GM18858 (cell line): ENCODE measurements around the gene COX7A2.

Experiments used
- ATAC-seq: cut with Tn5 transposase; IDR thresholded peaks from one replicate; pipeline ENCODE4 v1.9.1; 2021; ENCODE audit not compliant: unreplicated experiment

Gene COX7A2

GRCh38 chr6:75222261-75222660 lies 21.3 kb downstream of the COX7A2 start:
- ATAC-seq, result no peak

- ATAC-seq, result no peak
Measured at GRCh38 chr6:75221116-75221515, 22.5 kb downstream of the COX7A2 start.

- no peak for ATAC-seq
Measured at GRCh38 chr6:75220357-75220756, 23.2 kb downstream of the COX7A2 start.

- no peak for ATAC-seq
Measured at GRCh38 chr6:75219263-75219662, 24.3 kb downstream of the COX7A2 start.

GRCh38 chr6:75217193-75217592 lies 26.4 kb downstream of the COX7A2 start:
- ATAC-seq, result no peak

- ATAC-seq, result no peak
Measured at GRCh38 chr6:75215291-75215690, 28.3 kb downstream of the COX7A2 start.

- ATAC-seq, result peak; percentile 35
Measured at GRCh38 chr6:75213732-75214131, 29.9 kb downstream of the COX7A2 start.

- no peak for ATAC-seq
Measured at GRCh38 chr6:75213112-75213511, 30.5 kb downstream of the COX7A2 start.

GRCh38 chr6:75211920-75212590 lies 31.5 kb downstream of the COX7A2 start:
- ATAC-seq, result no peak

- ATAC-seq, result no peak
Measured at GRCh38 chr6:75210885-75211739, 32.5 kb downstream of the COX7A2 start.

- no peak for ATAC-seq
Measured at GRCh38 chr6:75209184-75209723, 34.3 kb downstream of the COX7A2 start.

- peak; percentile 76 for ATAC-seq
Measured at GRCh38 chr6:75208298-75209183, 35.1 kb downstream of the COX7A2 start.

- no peak for ATAC-seq
Measured at GRCh38 chr6:75206576-75207342, 36.8 kb downstream of the COX7A2 start.

- no peak for ATAC-seq
Measured at GRCh38 chr6:75205776-75206575, 37.6 kb downstream of the COX7A2 start, which contains the start of gene COL12A1. TSS of gene COL12A1 (minus strand) at chr6:75206053. CDS start at chr6:75202792, 3,261 bp downstream.

GRCh38 chr6:75204959-75205775 lies 38.4 kb downstream of the COX7A2 start:
- no peak for ATAC-seq

GRCh38 chr6:75204217-75204958 lies 39.2 kb downstream of the COX7A2 start:
- no peak for ATAC-seq

- ATAC-seq, result no peak
Measured at GRCh38 chr6:75203721-75204120, 39.9 kb downstream of the COX7A2 start.

GRCh38 chr6:75202676-75203131 lies 40.9 kb downstream of the COX7A2 start:
- ATAC-seq, result no peak
